ENCODE results near the gene SPP1. TPM values are rescaled to one million over a fixed set of nuclear protein-coding genes. Genes with fewer than 3 reads are reported as not detected.

The SPP1 gene
- total and polyA plus RNA-seq, 9 of the 15 experiments (the other 6 are each of a cell fraction or from before 2014, with no cell fraction given), result 0.10 to 0.64 TPM; not detected in 7

GRCh38 chr4:87979810-87980209 lies 4.3 kb downstream of the SPP1 start:
- no TSS peak for BruUV-seq (replicated peaks)
- intact Hi-C loops (cut with micrococcal nuclease), result no loop called here
- 0% methylated on average over 1 of the region's 1 CpG for WGBS (ENCODE audit: insufficient coverage, low coverage, missing lambda C conversion rate)
- TF ChIP-seq RREB1 (CRISPR knock-in tag; IDR thresholded peaks at IDR 0.05), result no peak
- TF ChIP-seq ZNF589 (CRISPR knock-in tag; IDR thresholded peaks at IDR 0.05; ENCODE audit: low read depth), result no peak
- TF ChIP-seq HNRNPL (IDR thresholded peaks at IDR 0.05; ENCODE audit: low read depth, low read length), result no peak
- TF ChIP-seq JUNB (CRISPR knock-in tag; conservative IDR thresholded peaks at IDR 0.05), result no peak
- no peak for TF ChIP-seq CHD7 (IDR thresholded peaks at IDR 0.05; ENCODE audit: low read depth, low read length)
- no peak for TF ChIP-seq EHMT2 (IDR thresholded peaks at IDR 0.05)

More at GRCh38 chr4:87979810-87980209, 4.3 kb downstream of the SPP1 start:
- H3K9ac ChIP-seq (ENCODE audit: insufficient read depth in 1 of 2, low read depth in 2 of 2, low read length in 2 of 2), result no peak overlapping the region
- H2AFZ ChIP-seq (ENCODE audit: low read depth, low read length), result no peak overlapping the region
- no peak overlapping the region for H3K4me3 ChIP-seq
- H3K27me3 ChIP-seq (ENCODE audit: control insufficient read depth in 2 of 2, insufficient read depth in 2 of 2, low read length in 2 of 2), result peaks cover 2 to 4% of the 10 kb centered on the region in 2 experiments; a peak in 2 of 5 replicates
- no peak for FAIRE-seq
- H3K4me2 ChIP-seq (ENCODE audit: insufficient read depth, low read length), result no peak overlapping the region
- H4K20me1 ChIP-seq (replicated peaks; ENCODE audit: control insufficient read depth, insufficient read depth, low read length), result no peaks in the 10 kb centered on the region
- H3K27ac ChIP-seq (ENCODE audit: extremely low read depth, low read depth, low read length), result no peak overlapping the region
- H3K4me1 ChIP-seq (replicated peaks in 1 of 2; ENCODE audit: control insufficient read depth in 2 of 2, insufficient read depth in 2 of 2, low read length in 2 of 2), result no peaks in the 10 kb centered on the region
- ATAC-seq, result no peak
- ChIA-PET POLR2A (interaction anchor here (0.7 kb wide), 1 partner anchor 77 kb away, joined by 3 read pairs; no protein-coding TSS in a partner anchor), CTCF (ENCODE audit: low intra/inter-chr PET ratio) (no interaction called here)
- no peaks in the 10 kb centered on the region for H3K9me1 ChIP-seq (ENCODE audit: control insufficient read depth, insufficient read depth, low read length)
- H3K9me3 ChIP-seq (replicated peaks; ENCODE audit: control insufficient read depth, insufficient read depth, low read depth, low read length), result no peaks in the 10 kb centered on the region
- H3K36me3 ChIP-seq (ENCODE audit: control insufficient read depth, insufficient read depth, low read length), result no peaks in the 10 kb centered on the region
- no peaks in the 10 kb centered on the region for H3K79me2 ChIP-seq (ENCODE audit: control insufficient read depth, insufficient read depth, low read length)
- in situ Hi-C loops (cut with MboI), result loop anchor here (10.0 kb wide), 1 partner anchor 125 kb away; no protein-coding TSS in a partner anchor
- DNase-seq (ENCODE audit: extremely low read depth in 1 of 4, low spot score in 3 of 4), result no peak

Measured in K562 (cell line).